CD4-positive, alpha-beta T cell (primary cell): ENCODE results near the gene KIF3C. TPM values are rescaled to one million over a fixed set of nuclear protein-coding genes. Genes with fewer than 3 reads are reported as not detected.
"Not testable (repeated sequence)": the region's sequence is repeated elsewhere in the genome, so short reads cannot be mapped to it uniquely, and the experiment has no call there.

Experiments
- ATAC-seq: fragments of 200-7000 bp; cut with Tn5 transposase; one replicate; pipeline ENCODE4 v1.10.0; 2022; ENCODE audit warnings: mild to moderate bottlenecking; ENCODE audit not compliant: poor library complexity
- CTCF ChIA-PET: fragments of 350-600 bp; sonication (Branson Sonifier 250); formaldehyde crosslinking; loops from one replicate; lab custom pipeline; 2021; ENCODE audit warnings: antibody characterized with exemption, inconsistent platforms; lab: Charles Lee
- POLR2A ChIA-PET: fragments of 350-600 bp; sonication (Branson Sonifier 250); formaldehyde crosslinking; loops from one replicate; lab custom pipeline; 2021; ENCODE audit warnings: antibody characterized with exemption, inconsistent platforms; lab: Charles Lee
- DNase-seq, 14 experiments: peaks; one replicate each; pipeline ENCODE4 v3.0.0-alpha.2; 2013 to 2020; ENCODE audit warnings: mixed read lengths in 2 of 14
- H3K27ac ChIP-seq, 2 donors: one replicate each; pipeline versions ENCODE4 v1.5.1 to v1.7.0; 2013; ENCODE audit warnings: low read length in 2 of 2, low read depth in 1 of 2, mild to moderate bottlenecking in 1 of 2
- H3K27me3 ChIP-seq, 2 experiments: 1 replicate in 1 of 2; 2 replicates in 1 of 2; pipeline versions ENCODE4 v1.6.1 to v1.7.0; 2013; ENCODE audit warnings: low read length in 2 of 2, control low read depth in 1 of 2, mild to moderate bottlenecking in 1 of 2, moderate library complexity in 1 of 2; ENCODE audit not compliant: insufficient read depth in 2 of 2, control insufficient read depth in 1 of 2
- H3K36me3 ChIP-seq: one replicate; pipeline ENCODE4 v1.6.1; 2013; ENCODE audit warnings: low read length, control low read depth; ENCODE audit not compliant: insufficient read depth
- H3K4me1 ChIP-seq: one replicate; pipeline ENCODE4 v1.6.1; 2013; ENCODE audit warnings: low read length, control low read depth; ENCODE audit not compliant: insufficient read depth
- H3K4me3 ChIP-seq: one replicate; pipeline ENCODE4 v1.5.1; 2013; ENCODE audit warnings: mild to moderate bottlenecking, low read length, moderate library complexity
- H3K9me3 ChIP-seq, 2 experiments: 1 replicate in 1 of 2; 2 replicates in 1 of 2; pipeline versions ENCODE4 v1.6.1 to v1.7.0; 2013; ENCODE audit warnings: low read length in 2 of 2, mild to moderate bottlenecking in 2 of 2, control low read depth in 1 of 2, moderate library complexity in 1 of 2; ENCODE audit not compliant: control insufficient read depth in 1 of 2, insufficient read depth in 1 of 2
- H3K27ac Mint-ChIP-seq: one replicate; pipeline ENCODE4 v1.8.0; 2020; ENCODE audit warnings: mixed read lengths
- H3K27me3 Mint-ChIP-seq: one replicate; pipeline ENCODE4 v1.8.0; 2021; ENCODE audit warnings: mixed read lengths
- H3K36me3 Mint-ChIP-seq: one replicate; pipeline ENCODE4 v1.8.0; 2021; ENCODE audit warnings: low read depth, mixed read lengths
- H3K4me1 Mint-ChIP-seq: one replicate; pipeline ENCODE4 v1.8.0; 2021; ENCODE audit warnings: low read depth, mixed read lengths
- H3K4me3 Mint-ChIP-seq: one replicate; pipeline ENCODE4 v1.8.0; 2020; ENCODE audit warnings: mild to moderate bottlenecking, mixed read lengths
- H3K9me3 Mint-ChIP-seq: one replicate; pipeline ENCODE4 v1.8.0; 2020; ENCODE audit warnings: mixed read lengths
- intact Hi-C, 2 experiments: fragments of 100-400 bp; cut with DNase I in 1 of 2; cut with micrococcal nuclease in 1 of 2; formaldehyde crosslinking; loops; one replicate each; pipeline versions ENCODE4 v1.15.1 to v1.9.0; 2023 to 2025; cut with DNase I, micrococcal nuclease
- total RNA-seq, 174 experiments: library from RNA in 2 of 174; stranded (reverse) in 2 of 174; gene quantifications; one replicate each; pipeline ENCODE4 v1.2.3 and lab custom pipeline; 2021 to 2026
- TF ChIP-seq, protein P1 (sequence below): fragments of 200-600 bp; IDR thresholded peaks from one replicate; pipeline ENCODE4 v1.8.0; 2022; ENCODE audit warnings: antibody characterized with exemption, mild to moderate bottlenecking

The KIF3C gene
- total RNA-seq, 2 experiments from 2014 or later: 1.8 to 3.4 TPM

DNA sequence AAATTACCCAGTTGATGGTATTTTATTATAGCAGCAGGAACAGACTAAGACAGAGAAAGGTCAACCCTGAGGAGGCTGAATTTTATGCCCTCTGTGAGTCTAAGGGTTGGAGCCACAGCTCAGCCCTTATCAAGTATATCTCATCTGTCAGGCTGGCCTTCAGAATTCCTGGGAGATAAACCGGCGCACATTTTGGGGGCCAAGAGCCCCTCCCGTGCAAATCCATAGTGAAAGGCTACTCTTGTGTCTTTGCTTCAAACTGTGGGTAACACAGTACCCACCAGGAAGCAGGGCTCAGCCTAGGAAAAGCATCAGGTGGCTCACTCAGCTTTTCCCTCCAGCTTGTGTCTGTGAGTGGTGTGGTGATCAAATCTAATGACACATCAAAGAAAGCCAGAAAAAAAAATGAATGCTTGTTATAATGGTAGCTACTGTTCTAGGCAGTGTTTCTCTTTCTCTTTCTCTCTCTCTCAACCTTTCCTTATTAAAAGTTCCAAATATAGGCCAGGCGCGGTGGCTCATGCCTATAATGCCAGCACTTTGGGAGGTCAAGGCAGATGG, 79.0 kb downstream of the KIF3C start:
- Histone ChIP-seq H3K27ac (no peak overlapping the region), H3K9me3 (no peaks in the 10 kb centered on the region), H3K4me3 (no peak overlapping the region), H3K4me1 (no peaks in the 10 kb centered on the region), H3K27me3 (peaks cover 0 to 2% of the 10 kb centered on the region in 2 experiments), H3K36me3 (no peaks in the 10 kb centered on the region)
- intact Hi-C loops: no loop called here
- Mint-ChIP-seq H3K9me3 (no peaks in the 10 kb centered on the region), H3K36me3 (no peaks in the 10 kb centered on the region), H3K4me1 (no peaks in the 10 kb centered on the region), H3K27ac (no peak overlapping the region), H3K4me3 (no peak overlapping the region), H3K27me3 (peaks cover 5% of the 10 kb centered on the region)
- DNase-seq (no peak), ATAC-seq (no peak)
- ChIA-PET POLR2A (no interaction called here), CTCF (interaction anchor here (0.7 to 1.7 kb wide), 2 partner anchors 33 to 51 kb away, joined by 4 read pairs; no protein-coding TSS in a partner anchor)
- TF ChIP-seq, protein P1, sequence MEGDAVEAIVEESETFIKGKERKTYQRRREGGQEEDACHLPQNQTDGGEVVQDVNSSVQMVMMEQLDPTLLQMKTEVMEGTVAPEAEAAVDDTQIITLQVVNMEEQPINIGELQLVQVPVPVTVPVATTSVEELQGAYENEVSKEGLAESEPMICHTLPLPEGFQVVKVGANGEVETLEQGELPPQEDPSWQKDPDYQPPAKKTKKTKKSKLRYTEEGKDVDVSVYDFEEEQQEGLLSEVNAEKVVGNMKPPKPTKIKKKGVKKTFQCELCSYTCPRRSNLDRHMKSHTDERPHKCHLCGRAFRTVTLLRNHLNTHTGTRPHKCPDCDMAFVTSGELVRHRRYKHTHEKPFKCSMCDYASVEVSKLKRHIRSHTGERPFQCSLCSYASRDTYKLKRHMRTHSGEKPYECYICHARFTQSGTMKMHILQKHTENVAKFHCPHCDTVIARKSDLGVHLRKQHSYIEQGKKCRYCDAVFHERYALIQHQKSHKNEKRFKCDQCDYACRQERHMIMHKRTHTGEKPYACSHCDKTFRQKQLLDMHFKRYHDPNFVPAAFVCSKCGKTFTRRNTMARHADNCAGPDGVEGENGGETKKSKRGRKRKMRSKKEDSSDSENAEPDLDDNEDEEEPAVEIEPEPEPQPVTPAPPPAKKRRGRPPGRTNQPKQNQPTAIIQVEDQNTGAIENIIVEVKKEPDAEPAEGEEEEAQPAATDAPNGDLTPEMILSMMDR: no peak

DNA sequence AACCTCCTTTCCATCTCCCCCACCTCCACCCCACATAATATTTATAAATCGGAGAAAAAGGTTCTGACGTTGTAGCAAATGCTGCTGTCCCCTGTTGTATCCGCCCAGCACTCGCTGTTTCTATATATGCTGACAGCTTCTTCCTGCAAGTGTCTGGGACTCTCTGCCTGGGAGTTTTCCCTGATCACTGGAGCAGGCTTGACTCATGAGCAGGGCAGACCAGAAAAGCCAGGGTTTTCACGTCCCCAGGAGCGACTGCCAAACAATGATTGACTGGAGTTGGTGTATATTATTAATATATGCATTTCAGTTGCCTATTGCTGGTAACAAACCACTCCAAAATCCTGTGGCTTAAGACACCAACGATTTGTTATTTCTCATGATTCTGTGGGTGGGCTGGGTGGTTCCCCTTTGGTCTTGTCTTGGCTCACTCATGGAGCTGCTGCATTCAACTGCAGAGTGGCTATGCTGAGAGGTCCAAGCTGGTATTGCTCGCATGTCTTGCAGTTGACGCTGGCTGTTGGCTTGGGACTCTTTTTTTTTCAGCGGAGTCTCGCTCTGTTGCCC, 82.8 kb downstream of the KIF3C start:
- intact Hi-C loops: no loop called here
- Histone ChIP-seq H3K27me3 (no peaks in the 10 kb centered on the region), H3K9me3 (no peaks in the 10 kb centered on the region), H3K4me1 (no peaks in the 10 kb centered on the region), H3K4me3 (no peak overlapping the region), H3K27ac (no peak overlapping the region), H3K36me3 (no peaks in the 10 kb centered on the region)
- DNase-seq (no peak), ATAC-seq (no peak)
- POLR2A ChIA-PET: no interaction called here
- H3K4me3 Mint-ChIP-seq: no peak overlapping the region
- CTCF ChIA-PET: no interaction called here
- no peaks in the 10 kb centered on the region for H3K27me3 Mint-ChIP-seq
- no peaks in the 10 kb centered on the region for H3K9me3 Mint-ChIP-seq
- H3K27ac Mint-ChIP-seq: no peak overlapping the region
- no peaks in the 10 kb centered on the region for H3K36me3 Mint-ChIP-seq
- no peaks in the 10 kb centered on the region for H3K4me1 Mint-ChIP-seq
- TF ChIP-seq, protein P1: no peak

DNA sequence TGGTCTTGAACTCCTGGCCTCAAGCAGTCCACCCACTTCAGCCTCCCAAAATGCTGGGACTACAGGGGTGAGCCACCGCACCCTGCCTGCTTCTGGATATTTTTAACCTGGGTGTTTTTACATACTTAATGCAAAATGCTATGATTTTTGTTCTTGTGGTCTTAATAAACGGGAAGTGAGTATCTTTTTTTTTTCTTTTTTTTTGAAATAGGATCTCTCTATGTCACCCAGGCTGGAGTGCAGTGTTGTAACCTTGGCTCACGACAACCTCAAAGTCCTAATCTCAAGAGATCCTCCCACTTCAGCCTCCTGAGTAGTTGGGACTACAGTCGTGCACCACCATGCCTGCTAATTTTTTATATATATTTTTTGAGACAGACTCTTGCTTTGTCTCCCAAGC, 84.8 kb downstream of the KIF3C start:
- TF ChIP-seq, protein P1: no peak
- ChIA-PET CTCF (no interaction called here), POLR2A (no interaction called here)
- Mint-ChIP-seq H3K4me1 (no peaks in the 10 kb centered on the region), H3K4me3 (no peak overlapping the region), H3K36me3 (no peaks in the 10 kb centered on the region), H3K9me3 (no peaks in the 10 kb centered on the region), H3K27ac (no peak overlapping the region), H3K27me3 (no peaks in the 10 kb centered on the region)
- no peaks in the 10 kb centered on the region for H3K27me3 ChIP-seq
- no peaks in the 10 kb centered on the region for H3K36me3 ChIP-seq
- no peak overlapping the region for H3K27ac ChIP-seq
- ATAC-seq (no peak), DNase-seq (no peak)
- intact Hi-C loops: no loop called here
- H3K4me1 ChIP-seq: no peaks in the 10 kb centered on the region
- H3K9me3 ChIP-seq: no peaks in the 10 kb centered on the region
- H3K4me3 ChIP-seq: no peak overlapping the region

DNA sequence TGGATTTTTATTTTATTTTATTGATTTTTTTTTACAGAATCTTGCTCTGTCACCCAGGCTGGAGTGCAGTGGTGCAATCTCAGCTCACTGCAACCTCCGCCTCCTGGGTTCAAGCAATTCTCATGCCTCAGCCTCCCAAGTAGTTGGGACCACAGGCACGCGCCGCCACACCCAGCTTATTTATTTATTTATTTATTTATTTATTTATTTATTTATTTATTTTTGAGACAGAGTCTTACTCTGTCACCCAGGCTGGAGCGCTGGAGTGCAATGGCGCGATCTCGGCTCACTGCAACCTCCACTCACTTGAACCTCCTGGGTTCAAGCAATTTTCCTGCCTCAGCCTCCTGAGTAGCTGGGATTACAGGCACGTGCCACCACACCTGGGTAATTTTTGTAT, 86.0 kb downstream of the KIF3C start:
- POLR2A ChIA-PET, H3K27me3 Mint-ChIP-seq, H3K4me3 ChIP-seq, H3K9me3 Mint-ChIP-seq, H3K27me3 ChIP-seq, H3K9me3 ChIP-seq, H3K27ac Mint-ChIP-seq, CTCF ChIA-PET, H3K36me3 Mint-ChIP-seq, DNase-seq, H3K4me1 Mint-ChIP-seq, H3K4me3 Mint-ChIP-seq, intact Hi-C loops, H3K36me3 ChIP-seq, H3K27ac ChIP-seq, ATAC-seq, H3K4me1 ChIP-seq: not testable (repeated sequence)
